Peyer's patch (tissue), 4 donors: Measurements from ENCODE around the gene FHOD3. TPM values are rescaled to one million over a fixed set of nuclear protein-coding genes. Genes with fewer than 3 reads are reported as not detected.

ENCODE experiments used
- DNase-seq, 3 donors: peaks; one replicate each; pipeline ENCODE4 v3.0.0-alpha.2; 2017 to 2019
- H3K27ac ChIP-seq, 4 donors: fragments of 200-600 bp; sonication (generic); one replicate each; pipeline ENCODE4 v1.5.1; 2016 to 2019
- H3K27me3 ChIP-seq, 2 donors: fragments of 200-600 bp; sonication (generic); one replicate each; pipeline ENCODE4 v1.5.1; 2019
- H3K36me3 ChIP-seq, 3 donors: fragments of 200-600 bp; sonication (generic); one replicate each; pipeline ENCODE4 v1.5.1; 2016 to 2019
- H3K4me1 ChIP-seq, 4 donors: fragments of 200-600 bp; sonication (generic); one replicate each; pipeline ENCODE4 v1.5.1; 2016 to 2019
- H3K4me3 ChIP-seq, 4 donors: fragments of 200-600 bp; sonication (generic); 1 replicate in 3 of 4; 2 replicates in 1 of 4; pipeline ENCODE4 v1.5.1; 2016 to 2019; ENCODE audit warnings: mild to moderate bottlenecking in 1 of 4
- H3K9me3 ChIP-seq, 4 donors: fragments of 200-600 bp; sonication (generic); one replicate each; pipeline ENCODE4 v1.5.1; 2016 to 2019; ENCODE audit warnings: mild to moderate bottlenecking in 1 of 4
- CTCF ChIP-seq, 6 experiments: fragments of 450-650 bp in 4 of 6; fragments of 200-600 bp in 2 of 6; sonication (generic) in 1 of 6; IDR thresholded peaks; one replicate each; pipeline ENCODE4 v1.5.1; 2017 to 2019; ENCODE audit warnings: antibody characterized with exemption in 6 of 6, mild to moderate bottlenecking in 3 of 6, moderate library complexity in 1 of 6
- POLR2A ChIP-seq, 2 donors: fragments of 450-650 bp; IDR thresholded peaks; one replicate each; pipeline ENCODE4 v1.5.1; 2017; ENCODE audit warnings: antibody characterized with exemption in 2 of 2, mild to moderate bottlenecking in 2 of 2, moderate library complexity in 2 of 2
- total RNA-seq, 4 donors: library from RNA; depleted of rRNA; stranded (reverse); fragments of >200 nt; gene quantifications; one replicate each; pipeline ENCODE4 v1.1.0, GENCODE V29; 2016

The FHOD3 gene
- total RNA-seq, 4 donors from 2014 or later = 0.53 to 10.7 (median 4.6) TPM

GRCh38 chr18:36470896-36471295, 173.4 kb downstream of the FHOD3 start:
- H3K36me3 ChIP-seq = no peaks in the 10 kb centered on the region
- H3K4me3 ChIP-seq = no peak overlapping the region
- H3K27me3 ChIP-seq = no peaks in the 10 kb centered on the region
- H3K4me1 ChIP-seq = no peaks in the 10 kb centered on the region
- no peak overlapping the region for H3K27ac ChIP-seq
- DNase-seq = no peak
- TF ChIP-seq POLR2A (IDR thresholded peaks at IDR 0.05) = no peak
- no peak for TF ChIP-seq CTCF (IDR thresholded peaks at IDR 0.05)
- no peaks in the 10 kb centered on the region for H3K9me3 ChIP-seq

- Histone ChIP-seq H3K27ac (no peak overlapping the region), H3K4me1 (no peaks in the 10 kb centered on the region), H3K4me3 (no peak overlapping the region), H3K27me3 (no peaks in the 10 kb centered on the region), H3K36me3 (no peaks in the 10 kb centered on the region), H3K9me3 (no peaks in the 10 kb centered on the region)
- TF ChIP-seq POLR2A (IDR thresholded peaks at IDR 0.05) (no peak), CTCF (IDR thresholded peaks at IDR 0.05) (no peak)
- no peak for DNase-seq
Observed at GRCh38 chr18:36471393-36471792, 173.9 kb downstream of the FHOD3 start.

GRCh38 chr18:36476433-36476832, 178.9 kb downstream of the FHOD3 start:
- Histone ChIP-seq H3K9me3 (no peaks in the 10 kb centered on the region), H3K27me3 (no peaks in the 10 kb centered on the region), H3K36me3 (no peaks in the 10 kb centered on the region), H3K27ac (no peak overlapping the region), H3K4me3 (no peak overlapping the region), H3K4me1 (no peaks in the 10 kb centered on the region)
- no peak for TF ChIP-seq POLR2A (IDR thresholded peaks at IDR 0.05)
- TF ChIP-seq CTCF (IDR thresholded peaks at IDR 0.05) = no peak
- DNase-seq = no peak

DNA sequence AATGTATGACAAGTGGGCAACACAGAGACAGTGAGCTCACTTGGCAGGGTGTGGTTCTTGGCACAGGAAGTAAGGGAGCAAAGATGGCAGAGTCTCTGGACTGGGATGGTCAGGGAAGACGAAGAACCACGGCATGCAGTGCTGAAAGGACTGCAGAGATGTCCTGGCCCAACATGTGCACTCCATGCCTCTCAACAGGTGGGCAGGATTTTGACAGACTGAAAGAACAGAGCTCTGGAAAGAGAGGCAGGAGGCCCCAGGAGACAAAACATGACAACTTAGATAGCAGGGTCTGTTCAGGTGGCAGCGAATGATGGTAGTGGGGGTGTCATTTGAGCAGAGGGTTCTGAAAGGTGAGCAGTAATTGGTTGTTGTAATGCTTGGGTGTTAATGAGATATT, 180.3 kb downstream of the FHOD3 start:
- H3K9me3 ChIP-seq = no peaks in the 10 kb centered on the region
- H3K4me1 ChIP-seq = no peaks in the 10 kb centered on the region
- no peaks in the 10 kb centered on the region for H3K36me3 ChIP-seq
- no peaks in the 10 kb centered on the region for H3K27me3 ChIP-seq
- TF ChIP-seq CTCF (IDR thresholded peaks at IDR 0.05) (no peak), POLR2A (IDR thresholded peaks at IDR 0.05) (no peak)
- no peak for DNase-seq
- H3K4me3 ChIP-seq = no peak overlapping the region
- no peak overlapping the region for H3K27ac ChIP-seq

GRCh38 chr18:36481201-36481657, 183.7 kb downstream of the FHOD3 start:
- Histone ChIP-seq H3K27me3 (no peaks in the 10 kb centered on the region), H3K4me3 (no peak overlapping the region), H3K9me3 (no peaks in the 10 kb centered on the region), H3K4me1 (no peaks in the 10 kb centered on the region), H3K27ac (no peak overlapping the region), H3K36me3 (no peaks in the 10 kb centered on the region)
- DNase-seq = no peak
- no peak for TF ChIP-seq CTCF (IDR thresholded peaks at IDR 0.05)
- TF ChIP-seq POLR2A (IDR thresholded peaks at IDR 0.05) = no peak

DNA sequence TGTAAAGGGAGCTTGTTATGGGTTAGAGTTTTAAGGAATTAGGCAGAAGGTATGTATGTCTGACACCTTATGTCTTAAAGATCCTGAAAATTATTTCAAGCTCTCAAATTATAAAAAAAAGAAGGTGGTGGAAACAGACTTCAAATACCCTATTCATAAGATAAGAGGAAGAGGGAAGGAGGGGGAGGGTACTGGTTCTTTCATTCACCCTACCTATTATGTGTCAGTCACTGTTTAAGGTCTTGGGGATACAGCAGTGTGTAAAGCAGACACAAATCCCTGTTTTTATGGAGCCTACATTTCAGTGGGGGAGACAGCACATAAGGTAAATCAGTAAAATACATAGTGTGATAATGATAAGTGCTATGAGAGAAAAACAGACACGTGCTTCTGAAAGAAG, 184.4 kb downstream of the FHOD3 start:
- TF ChIP-seq CTCF (IDR thresholded peaks at IDR 0.05) (no peak), POLR2A (IDR thresholded peaks at IDR 0.05) (no peak)
- H3K4me1 ChIP-seq = no peaks in the 10 kb centered on the region
- no peaks in the 10 kb centered on the region for H3K9me3 ChIP-seq
- DNase-seq = no peak
- no peak overlapping the region for H3K4me3 ChIP-seq
- no peaks in the 10 kb centered on the region for H3K36me3 ChIP-seq
- H3K27me3 ChIP-seq = no peaks in the 10 kb centered on the region
- H3K27ac ChIP-seq = no peak overlapping the region
